ENCODE data around the gene SPINK8.

DNA sequence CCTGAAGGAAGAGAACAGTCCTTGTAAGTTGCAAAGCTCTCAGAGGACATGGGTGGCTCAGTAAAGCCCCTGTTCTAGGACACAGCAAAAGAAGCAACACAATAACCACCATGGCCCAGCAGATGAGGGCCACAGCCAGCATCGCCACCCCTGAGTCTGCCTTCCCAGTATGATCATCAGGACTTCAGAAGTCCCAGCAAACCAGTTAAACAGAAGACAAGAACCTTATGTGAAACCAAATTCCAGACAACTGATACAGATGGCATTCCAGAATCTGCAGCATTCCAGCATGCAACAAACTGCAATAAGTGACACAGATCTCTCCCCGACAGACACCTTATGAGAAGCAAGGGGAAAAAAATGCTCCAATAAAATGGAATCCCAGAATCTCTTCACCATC lies 30.4 kb downstream of the SPINK8 start:
- TF ChIP-seq CTCF (IDR thresholded peaks at IDR 0.05) (no peak), POLR2A (IDR thresholded peaks at IDR 0.05) (no peak)
